VCaP (cell line): Measurements from ENCODE around the gene ATP13A3.

Source experiments
- H3K27ac ChIP-seq: fragments of 450-650 bp; 2 replicates; pipeline ENCODE4 v1.5.1; 2017
- TF ChIP-seq, protein P1 (sequence below): fragments of 450-650 bp; conservative IDR thresholded peaks from 2 replicates; pipeline ENCODE4 v1.5.1; 2017; ENCODE audit warnings: mild to moderate bottlenecking, moderate library complexity

ATP13A3 gene

DNA sequence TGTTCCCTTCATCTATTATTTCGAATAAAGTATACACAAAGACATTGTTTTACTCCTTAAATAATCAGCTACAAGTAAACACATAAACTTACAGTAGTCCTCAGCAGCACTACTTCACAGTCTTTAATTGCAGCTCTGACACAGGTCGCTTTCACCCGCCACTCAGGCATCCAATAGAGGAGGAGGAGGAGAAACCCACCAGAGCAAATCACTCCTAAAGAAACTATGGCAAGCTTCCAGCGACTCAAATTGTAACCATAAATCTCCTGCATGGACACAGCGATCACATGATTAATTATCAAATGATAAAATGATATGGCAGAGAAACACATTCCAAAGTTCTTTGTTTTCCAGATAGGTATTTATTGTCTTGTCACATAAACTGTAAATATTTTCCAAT is 26.2 kb downstream of the ATP13A3 start:
- TF ChIP-seq, protein P1, sequence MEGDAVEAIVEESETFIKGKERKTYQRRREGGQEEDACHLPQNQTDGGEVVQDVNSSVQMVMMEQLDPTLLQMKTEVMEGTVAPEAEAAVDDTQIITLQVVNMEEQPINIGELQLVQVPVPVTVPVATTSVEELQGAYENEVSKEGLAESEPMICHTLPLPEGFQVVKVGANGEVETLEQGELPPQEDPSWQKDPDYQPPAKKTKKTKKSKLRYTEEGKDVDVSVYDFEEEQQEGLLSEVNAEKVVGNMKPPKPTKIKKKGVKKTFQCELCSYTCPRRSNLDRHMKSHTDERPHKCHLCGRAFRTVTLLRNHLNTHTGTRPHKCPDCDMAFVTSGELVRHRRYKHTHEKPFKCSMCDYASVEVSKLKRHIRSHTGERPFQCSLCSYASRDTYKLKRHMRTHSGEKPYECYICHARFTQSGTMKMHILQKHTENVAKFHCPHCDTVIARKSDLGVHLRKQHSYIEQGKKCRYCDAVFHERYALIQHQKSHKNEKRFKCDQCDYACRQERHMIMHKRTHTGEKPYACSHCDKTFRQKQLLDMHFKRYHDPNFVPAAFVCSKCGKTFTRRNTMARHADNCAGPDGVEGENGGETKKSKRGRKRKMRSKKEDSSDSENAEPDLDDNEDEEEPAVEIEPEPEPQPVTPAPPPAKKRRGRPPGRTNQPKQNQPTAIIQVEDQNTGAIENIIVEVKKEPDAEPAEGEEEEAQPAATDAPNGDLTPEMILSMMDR, result no peak
- no peak overlapping the region; the same call in 1 of the 2 replicates for H3K27ac ChIP-seq

DNA sequence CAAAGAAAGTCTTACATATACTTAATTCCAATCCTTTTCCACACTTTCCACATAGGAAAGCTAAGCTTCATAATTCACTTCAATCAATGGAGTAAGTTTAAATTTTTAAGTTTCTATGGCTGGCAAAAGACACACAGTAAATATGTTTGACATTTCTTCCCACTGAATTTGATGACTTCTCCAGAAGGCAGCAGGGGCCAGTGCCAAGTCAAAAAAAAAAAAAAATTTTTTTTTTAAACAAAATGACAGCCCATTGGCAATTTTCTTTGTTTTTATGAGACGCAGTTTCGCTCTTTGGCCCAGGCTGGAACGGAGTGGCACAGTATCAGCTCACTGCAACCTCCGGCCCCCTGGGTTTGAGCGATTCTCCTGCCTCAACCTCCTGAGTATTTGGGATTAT is 28.7 kb downstream of the ATP13A3 start:
- H3K27ac ChIP-seq, result no peak overlapping the region
- TF ChIP-seq, protein P1, result no peak

DNA sequence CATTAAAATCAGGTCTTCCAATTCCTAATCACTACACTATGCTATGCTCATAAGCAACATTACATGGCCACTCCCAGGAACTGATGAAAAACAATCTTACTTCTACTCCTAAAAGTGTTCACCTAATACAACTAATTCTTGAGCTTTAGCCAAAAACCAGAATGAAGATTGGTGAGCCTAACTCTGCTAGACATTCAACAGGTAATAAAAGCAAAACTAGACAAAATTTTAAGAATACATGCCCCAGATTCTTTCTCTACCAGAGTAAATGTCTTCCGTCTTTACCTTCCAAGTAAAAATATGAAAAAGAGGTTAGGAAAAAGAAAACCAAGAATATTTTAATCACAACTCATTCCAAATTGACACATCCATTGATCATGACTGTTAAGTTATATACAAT is 31.3 kb downstream of the ATP13A3 start:
- TF ChIP-seq, protein P1, result no peak
- no peak overlapping the region for H3K27ac ChIP-seq

DNA sequence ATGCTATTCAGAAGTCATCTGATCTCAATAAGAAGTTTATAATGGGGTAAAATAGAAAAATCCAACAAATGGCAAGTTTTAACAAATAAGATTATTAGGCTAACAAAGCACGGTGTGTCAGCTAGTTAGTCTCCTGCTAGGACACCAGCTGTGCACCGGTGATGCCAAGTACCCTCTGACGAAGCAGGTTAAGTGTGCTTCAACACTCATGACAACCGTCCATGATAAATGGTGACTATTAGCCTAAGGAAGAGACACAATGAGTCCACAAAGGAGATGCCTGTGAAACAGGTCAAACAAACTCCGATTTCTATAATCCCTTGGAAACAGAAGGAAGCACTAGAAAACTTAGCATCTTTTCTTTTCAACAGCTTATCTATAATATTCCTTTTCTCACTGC is 36.5 kb downstream of the ATP13A3 start:
- H3K27ac ChIP-seq, result no peak overlapping the region
- TF ChIP-seq, protein P1, result no peak

DNA sequence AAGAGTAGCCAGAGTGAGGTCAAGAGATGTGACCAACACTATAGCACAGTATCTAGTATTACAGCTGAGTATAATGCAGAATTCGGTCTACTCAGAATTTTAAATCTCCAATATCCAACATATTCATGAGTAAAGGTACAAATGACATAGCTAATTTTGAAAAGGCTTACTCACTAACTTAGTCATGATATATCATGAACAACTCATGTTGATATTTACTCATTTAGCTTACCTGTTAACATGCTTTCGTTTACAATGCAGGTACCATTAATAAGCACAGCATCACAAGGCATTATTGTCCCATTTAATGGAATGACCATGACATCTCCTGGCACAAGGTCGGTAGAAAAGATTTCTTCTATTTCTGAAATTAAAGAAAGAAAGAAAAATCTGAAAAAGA is 36.9 kb downstream of the ATP13A3 start:
- TF ChIP-seq, protein P1, result no peak
- no peak overlapping the region for H3K27ac ChIP-seq

DNA sequence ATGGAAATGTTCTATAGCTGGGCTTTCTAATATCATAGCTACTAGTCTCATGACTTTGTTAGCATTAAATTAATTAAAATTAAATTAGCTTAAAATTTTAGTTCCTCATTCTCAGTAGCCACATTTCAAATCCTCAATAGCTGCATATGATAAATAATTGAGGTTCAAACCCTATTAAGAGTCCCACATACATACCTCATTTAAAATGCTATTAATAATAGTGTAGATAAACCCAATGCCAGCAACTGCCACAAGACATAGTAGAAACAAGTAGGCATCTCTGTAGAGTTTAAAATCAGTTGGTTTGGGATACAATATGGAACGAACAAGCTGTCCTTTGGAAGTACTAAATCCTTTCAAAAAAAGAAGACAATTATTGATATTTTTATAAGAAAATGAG is 39.1 kb downstream of the ATP13A3 start:
- peak overlapping the region; percentile 48 for H3K27ac ChIP-seq
- TF ChIP-seq, protein P1, result no peak

DNA sequence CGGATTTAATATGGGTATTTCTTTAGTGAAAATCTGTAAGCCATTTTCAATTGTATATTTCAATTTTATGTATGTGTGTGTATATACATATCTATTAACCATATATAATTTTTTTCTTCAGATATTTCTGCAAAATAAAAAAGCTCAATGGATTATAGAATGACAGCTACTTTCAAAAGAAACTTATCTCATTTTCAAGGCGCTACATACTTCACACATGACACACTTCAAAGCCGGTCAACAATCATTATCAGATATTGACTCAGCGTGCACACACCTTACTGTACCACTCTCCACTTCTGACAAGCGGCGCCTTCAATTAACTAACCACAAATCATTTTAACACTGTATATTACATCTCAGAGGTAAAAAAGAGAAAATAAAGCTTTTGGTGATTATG is 39.6 kb downstream of the ATP13A3 start:
- H3K27ac ChIP-seq, result peak overlapping the region; percentile 48
- TF ChIP-seq, protein P1, result no peak

DNA sequence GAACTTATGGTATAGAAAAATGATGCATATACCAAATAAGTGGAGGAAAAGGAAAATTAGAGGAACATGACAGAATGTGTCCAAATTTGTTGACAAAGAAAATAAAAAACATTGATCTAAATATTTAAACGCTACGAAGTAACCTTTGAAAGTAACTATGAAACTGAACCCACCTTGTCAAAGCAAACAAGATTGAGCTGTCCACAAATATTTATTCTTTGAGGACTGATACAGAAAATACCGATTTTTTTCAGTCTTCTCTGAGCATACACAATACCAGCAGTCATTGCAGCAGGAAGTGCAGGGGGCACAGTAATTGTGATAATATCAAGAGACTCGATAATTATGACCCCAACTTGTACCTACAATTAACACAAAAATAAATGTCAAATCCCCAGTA is 40.0 kb downstream of the ATP13A3 start:
- H3K27ac ChIP-seq, result peak overlapping the region; percentile 48
- TF ChIP-seq, protein P1, result no peak
